Measurements from ENCODE around the gene PGAP6. TPM values are rescaled to one million over a fixed set of nuclear protein-coding genes. Genes with fewer than 3 reads are reported as not detected.
"Not testable (repeated sequence)": the region's sequence is repeated elsewhere in the genome, so short reads cannot be mapped to it uniquely, and the experiment has no call there.

The PGAP6 gene
- total RNA-seq, 1 donor from 2014 or later = 102 TPM

DNA sequence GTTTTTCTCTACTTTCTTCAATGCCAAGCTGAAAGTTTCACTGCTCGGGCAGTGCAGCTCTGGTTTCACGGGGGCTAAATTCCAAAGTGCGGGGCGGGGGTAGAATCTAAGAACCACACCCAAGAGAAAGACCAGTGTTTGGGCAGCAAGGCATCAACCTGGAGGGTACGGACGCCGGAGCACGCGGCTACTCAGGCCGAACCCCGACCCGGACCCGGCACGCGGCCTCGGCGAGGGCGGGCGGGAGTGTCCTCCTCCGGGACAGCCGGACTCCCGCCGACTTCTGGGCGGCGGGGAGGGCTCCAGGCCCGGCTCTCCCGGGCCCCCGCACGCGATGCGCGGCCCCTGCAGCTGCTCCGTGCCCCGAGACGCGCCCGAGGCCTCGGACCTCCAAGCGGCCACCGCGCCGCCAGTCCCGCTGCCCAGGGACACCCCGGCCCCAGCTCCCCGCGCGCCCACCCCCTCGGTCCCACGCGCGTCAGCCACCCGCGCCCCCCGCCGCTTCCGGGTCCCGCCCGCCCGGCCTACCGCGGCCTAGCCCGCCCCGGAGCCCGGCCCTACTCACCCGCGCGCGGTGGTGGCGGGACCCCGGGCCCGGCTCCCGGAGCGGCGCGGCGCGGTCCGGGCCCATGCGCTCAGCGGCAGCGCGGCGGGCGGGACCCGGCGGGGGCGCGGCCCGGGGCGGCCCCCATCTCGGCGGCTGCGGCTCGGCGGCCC, 29.8 kb downstream of the PGAP6 start:
- DNase-seq (ENCODE audit: low read depth, low spot score) = no peak

DNA sequence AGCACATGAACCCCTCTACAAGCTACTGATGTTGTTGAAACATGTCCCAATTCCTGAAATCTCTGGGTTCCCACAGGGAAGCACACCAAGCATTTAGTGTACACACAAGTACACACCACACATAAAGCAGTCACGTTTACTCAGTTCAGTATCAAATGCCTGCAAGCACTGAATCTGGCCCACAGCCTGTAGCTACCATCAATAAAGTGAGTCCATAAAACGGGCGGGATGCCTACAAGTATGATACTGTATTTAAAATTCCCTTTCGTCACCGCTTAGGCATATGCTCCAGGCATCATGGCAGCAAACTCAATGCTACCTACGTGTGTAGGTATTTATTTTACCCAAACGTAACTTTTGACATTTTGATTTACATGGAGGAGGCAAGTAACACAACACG, 31.6 kb downstream of the PGAP6 start:
- DNase-seq (ENCODE audit: low read depth, low spot score) = no peak

DNA sequence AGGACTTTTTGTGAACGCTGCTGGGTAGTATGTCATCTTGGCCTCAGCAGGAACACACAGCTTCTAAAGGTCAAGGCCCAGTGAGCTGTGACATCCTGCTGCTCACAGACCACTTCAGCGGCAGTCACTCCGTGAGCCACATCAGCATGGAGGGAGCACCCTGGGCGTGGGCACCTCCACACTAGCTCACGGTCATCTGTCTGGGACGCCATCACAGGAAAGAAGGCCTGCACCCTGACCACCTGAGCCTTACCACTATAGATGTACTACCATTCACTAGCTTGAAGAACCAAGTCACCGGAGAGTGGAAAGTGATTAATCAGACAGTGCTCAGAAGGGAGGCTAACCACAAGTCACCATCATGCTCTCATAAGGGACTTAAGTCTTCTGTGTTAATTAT, 32.6 kb downstream of the PGAP6 start:
- no peak for DNase-seq (ENCODE audit: low read depth, low spot score)

DNA sequence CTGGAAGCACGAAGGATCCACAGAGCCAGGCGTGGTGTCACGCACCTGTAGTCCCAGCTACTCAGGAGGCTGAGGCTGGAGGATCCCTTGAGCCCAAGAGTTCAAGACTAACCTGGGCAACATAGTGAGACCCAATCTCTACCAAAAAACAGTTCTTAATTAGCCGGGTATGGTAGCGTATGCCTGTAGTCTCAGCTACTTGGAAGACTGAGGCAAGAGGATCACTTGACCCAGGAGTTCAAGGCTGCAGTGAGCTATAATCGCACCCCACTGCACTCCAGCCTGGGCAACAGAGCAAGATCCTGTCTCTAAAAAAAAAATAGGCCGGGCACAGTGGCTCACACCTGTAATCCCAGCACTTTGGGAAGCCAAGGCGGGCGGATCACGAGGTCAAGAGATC, 33.3 kb downstream of the PGAP6 start:
- not testable (repeated sequence) for DNase-seq (ENCODE audit: low read depth, low spot score)

DNA sequence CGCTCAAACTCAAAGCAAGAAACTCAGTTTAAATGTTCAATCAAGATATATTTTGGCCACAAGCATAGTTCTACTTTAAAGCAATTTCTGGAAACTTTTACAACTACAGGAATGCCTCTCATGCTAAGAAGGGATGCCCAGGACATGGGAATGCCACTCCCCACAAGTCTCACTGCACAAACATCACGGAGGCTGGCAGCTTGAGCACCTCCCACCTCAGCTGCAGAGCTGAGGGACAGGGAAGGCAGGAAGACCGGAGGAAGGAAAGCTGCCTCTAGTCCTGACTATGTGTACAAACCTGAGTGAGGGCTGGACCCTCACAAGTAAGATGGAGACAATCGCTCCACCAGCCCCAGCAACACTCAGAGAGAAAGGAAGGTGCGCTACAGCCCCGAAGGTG, 34.6 kb downstream of the PGAP6 start:
- DNase-seq (ENCODE audit: low read depth, low spot score) = no peak

DNA sequence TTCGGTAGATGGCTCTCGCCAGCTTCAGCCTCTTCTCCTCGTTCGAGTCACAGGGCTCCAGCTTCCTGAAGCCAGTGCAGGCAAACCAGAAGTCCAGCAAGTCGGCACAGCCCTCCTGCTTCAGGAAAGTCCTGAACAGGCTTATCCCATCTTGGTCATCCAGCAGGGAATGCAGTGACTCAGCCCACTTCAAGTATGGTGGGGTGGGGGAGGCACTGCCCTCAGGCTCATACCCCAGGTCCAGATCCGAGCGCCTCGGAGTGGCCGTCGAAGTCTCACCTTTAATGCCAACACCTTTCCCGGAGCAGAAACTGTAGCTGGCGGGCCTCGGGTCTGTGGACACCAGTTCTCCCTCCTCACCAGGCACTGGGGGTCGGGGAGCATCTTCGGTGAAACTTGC, 35.2 kb downstream of the PGAP6 start:
- no peak for DNase-seq (ENCODE audit: low read depth, low spot score)

DNA sequence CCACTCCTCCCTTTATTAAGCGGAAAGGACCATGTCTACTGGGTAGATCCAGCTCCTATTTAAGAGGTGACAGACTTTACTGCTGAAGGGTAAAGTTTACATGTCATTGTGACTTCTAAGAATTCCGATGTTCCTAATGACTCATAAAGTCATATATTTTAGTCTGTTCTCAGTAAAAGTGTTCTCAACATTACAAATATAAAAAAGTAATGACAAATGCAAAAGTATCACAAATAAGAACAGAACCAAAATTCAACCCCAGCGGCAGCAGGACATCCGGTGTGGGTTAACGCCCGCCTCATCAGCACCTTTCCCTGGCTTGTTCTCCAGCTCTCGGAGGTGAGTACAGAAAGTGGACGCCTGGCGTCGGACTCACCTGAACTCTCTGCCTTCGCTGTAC, 36.0 kb downstream of the PGAP6 start:
- no peak for DNase-seq (ENCODE audit: low read depth, low spot score)

DNA sequence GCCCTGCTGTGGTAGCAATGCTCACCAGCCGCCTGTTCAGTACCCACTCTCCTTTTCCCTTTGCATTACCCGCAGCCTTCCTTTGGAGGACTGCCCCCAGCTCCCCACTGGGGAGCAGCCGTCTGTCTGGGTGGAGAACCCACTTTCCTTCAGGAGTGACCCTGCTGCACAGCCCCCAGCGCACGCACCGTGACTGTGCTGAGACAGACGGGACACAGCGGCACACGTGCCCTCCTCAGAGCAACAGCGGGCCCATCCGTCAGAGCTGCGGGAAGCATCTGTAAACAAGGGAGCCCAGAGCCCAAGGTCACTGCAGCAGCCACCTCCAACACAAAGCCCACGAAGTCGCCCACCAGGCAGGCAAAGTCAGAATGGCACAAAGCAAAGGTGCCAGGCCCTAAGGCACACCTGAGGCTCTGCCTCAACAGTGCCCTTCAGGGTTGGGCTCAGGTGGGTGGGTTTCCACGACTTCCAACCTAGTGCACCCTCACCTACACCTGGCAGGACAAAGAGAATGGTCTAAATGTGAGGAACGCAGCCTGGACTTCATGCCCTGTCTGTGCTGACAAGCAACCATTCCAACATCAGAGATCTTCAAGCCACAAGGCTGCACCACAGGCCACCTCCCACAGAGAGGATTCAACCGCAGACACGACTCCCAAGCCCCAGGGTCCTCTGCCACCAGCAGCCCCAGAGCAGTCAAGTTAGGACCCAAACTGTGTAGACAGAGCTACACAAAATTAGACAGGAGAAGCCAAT, 39.1 kb downstream of the PGAP6 start:
- DNase-seq (ENCODE audit: low read depth, low spot score) = no peak

DNA sequence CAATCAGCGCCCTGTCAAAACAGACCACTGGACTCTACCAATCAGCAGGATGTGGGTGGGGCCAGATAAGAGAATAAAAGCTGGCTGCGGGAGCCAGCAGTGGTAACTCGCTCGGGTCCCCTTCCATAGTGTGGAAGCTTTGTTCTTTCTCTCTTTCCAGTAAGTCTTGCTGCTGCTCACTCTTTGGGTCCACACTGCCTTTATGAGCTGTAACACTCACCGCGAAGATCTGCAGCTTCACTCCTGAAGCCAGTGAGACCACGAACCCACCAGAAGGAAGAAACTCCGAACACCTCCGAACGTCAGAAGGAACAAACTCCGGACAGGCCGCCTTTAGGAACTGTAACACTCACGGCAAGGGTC, 39.8 kb downstream of the PGAP6 start:
- not testable (repeated sequence) for DNase-seq (ENCODE audit: low read depth, low spot score)

DNA sequence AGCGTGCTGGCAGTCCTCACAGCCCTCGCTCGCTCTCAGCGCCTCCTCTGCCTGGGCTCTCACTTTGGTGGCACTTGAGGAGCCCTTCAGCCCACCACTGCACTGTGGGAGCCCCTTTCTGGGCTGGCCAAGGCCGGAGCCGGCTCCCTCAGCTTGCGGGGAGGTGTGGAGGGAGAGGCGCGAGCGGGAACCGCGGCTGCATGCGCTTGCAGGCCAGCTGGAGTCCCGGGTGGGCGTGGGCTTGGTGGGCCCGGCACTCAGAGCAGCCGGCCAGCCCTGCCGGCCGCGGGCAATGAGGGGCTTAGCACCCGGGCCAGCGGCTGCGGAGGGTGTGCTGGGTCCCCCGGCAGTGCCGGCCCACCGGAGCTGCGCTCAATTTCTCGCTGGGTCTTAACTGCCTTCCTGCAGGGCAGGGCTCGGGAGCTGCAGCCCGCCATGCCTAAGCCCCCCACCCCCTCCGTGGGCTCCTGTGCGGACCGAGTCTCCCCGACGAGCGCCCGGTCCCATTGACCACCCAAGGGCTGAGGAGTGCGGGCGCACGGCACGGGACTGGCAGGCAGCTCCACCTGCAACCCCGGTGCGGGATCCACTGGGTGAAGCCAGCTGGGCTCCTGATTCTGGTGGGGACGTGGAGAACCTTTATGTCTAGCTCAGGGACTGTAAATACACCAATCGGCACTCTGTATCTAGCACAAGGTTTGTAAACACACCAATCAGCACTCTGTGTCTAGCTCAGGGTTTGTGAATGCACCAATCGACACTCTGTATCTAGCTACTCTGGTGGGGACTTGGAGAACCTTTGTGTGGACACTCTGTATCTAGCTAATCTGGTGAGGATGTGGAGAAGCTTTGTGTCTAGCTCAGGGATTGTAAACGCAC, 40.4 kb downstream of the PGAP6 start:
- not testable (repeated sequence) for DNase-seq (ENCODE audit: low read depth, low spot score)

DNA sequence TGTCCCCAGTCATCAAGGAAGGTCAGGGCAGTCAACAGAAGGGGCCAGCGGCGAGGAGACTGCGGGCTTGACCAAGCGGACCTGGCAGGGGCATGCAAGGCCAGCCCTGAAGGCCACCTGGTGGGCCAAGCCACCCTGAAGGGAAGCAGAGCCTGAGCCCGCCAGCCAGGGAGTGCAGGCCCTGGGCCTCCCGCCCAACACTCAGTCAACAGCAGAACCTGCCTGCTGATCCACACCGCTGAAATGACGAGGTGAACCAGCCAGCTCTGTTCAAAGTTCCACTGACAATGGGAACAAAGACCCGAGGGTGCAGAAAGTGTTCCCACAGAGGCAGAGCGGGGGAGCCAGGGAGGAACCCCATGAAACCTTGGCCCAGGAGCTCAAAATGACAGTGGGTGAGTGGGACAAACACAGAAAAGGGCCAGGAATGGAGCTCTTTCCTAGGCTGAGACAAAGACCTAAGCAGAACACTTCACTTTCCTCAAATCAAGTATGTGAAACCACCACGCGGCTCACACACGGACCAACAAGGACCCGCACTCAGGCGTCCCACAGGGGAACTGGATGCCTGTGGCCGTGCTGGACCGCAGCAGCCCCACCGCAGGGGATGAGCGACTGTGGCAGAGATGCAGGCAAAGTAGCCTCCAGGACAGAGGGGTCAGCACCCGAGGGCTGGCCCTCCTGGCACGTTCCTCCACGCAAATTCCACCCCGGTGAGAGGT, 41.2 kb downstream of the PGAP6 start:
- no peak for DNase-seq (ENCODE audit: low read depth, low spot score)

DNA sequence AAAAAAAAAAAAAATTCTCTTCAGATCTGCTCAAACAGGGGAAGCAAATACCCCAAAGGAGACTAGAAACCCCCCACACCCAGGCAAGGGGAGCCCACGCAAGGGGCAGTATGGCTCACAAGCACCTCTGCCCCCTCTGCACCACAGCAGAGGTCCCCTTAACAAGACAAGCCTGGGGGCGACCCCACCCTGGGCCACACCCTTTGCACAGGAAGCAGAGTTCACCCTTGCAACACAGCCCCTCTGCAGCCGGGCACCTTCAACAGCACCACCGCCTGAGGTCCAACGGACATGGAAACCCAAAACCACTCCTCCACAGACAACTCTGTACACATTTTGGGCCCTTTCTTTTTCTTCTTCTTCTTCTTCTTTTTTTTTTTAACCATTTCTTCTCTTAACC, 42.1 kb downstream of the PGAP6 start:
- DNase-seq (ENCODE audit: low read depth, low spot score) = no peak

DNA sequence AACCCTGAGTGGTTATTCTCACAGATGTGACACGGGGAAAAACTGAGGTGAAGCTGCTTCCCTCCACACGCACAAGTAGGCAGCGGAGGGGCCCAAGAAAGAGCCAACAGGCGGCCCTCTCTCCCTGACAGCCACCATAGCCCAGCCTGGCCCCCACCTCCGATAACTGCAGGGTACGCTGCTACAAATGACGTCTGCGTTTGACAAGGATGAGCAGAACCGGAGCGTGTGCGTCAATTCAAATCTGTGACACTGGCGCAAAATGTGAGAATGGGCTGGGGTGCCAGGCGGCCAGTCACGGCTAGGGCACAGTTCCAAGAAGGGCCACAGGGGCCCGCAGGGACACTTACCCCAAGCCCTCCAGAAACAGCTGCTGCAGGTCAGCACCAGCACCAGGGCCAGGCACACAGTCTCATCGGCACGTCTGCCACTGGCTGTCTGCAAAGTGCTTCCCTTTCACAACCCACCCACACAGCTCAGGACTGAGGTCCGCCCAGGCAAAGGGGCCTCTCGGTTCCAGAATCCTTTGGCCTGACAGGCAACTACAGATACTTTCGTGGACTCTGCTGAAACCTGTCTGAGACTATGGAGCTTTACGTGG, 43.7 kb downstream of the PGAP6 start:
- DNase-seq (ENCODE audit: low read depth, low spot score) = no peak

DNA sequence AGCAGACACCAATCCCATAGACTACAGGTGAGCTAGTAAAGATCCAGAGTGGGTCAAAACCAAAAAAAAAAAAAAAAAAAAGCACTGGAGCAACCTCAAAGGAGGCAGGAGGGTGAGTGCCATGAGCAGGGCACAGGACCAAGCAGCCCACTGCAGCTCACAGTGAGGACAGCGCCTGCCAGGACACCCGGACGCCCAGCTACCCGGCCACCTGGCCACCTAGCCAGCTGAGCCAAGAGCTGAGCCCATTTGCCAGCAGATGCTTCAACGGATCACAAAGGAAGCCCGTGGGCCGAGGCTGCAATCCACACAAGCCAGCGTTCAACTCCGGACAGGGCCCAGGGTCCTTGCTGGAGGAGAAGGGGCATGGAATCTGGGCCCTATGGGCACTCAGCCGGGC, 44.3 kb downstream of the PGAP6 start:
- no peak for DNase-seq (ENCODE audit: low read depth, low spot score)

DNA sequence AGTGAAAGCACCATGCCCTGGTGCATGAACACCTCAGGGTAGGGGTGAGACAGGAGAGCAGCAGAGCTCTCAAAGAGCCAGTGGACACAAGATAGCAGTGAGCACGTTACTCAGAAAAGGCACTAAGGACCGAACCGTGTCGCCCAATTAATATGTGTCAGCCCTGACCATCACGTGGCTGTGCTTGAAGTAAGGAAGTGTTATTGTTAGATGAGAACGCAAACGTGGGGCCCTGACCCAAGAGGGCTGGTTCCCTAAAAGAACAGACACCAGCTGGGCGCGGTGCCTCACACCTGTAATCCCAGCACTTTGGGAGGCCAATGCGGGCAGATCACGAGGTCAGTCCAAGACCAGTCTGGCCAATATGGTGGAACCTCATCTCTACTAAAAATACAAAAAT, 45.5 kb downstream of the PGAP6 start:
- DNase-seq (ENCODE audit: low read depth, low spot score) = no peak

DNA sequence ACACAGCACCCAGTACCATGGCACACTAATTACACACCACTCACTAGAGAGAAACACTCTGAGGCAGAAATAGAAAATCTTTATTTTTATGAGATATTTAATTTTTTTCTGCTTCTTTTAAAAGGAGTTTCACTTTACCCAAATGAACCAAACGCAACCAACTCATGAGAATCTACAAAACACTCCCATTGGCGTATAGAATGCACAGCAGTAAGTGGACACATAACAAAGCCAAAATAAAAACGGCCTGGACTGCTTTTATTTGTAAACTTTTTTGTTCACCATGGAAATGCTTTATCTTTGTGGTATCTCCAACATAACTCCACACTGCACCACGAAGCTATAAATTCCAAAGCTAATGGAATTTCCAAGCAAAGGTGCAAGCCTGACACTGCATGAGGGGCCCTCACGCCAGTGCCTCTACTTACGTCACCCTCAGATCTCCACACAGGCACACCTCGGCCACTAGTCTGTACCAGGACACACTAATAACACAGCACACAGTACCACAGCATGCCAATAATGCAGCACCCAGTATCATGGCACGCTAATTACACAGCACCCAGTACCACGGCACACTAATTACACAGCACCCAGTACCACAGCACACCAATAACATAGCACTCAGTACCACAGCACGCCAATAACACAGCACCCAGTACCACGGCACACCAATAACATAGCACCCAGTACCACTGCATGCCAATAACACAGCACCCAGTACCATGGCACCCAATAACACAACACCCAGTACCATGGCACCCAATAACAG, 46.7 kb downstream of the PGAP6 start:
- not testable (repeated sequence) for DNase-seq (ENCODE audit: low read depth, low spot score)

DNA sequence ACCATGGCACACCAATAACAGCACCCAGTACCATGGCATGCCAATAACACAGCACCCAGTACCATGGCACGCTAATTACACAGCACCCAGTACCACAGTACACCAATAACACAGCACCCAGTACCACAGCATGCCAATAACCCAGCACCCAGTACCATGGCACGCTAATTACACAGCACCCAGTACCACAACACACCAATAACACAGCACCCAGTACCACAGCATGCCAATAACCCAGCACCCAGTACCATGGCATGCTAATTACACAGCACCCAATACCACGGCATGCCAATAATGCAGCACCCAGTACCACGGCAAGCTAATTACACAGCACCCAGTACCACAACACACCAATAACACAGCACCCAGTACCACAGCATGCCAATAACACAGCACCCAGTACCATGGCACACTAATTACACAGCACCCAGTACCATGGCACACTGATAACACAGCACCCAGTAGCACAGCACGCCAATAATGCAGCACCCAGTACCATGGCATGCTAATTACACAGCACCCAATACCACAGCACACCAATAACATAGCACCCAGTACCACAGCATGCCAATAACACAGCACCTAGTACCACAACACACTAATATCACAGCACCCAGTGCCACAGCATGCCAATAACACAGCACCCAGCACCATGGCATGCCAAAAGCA, 47.5 kb downstream of the PGAP6 start:
- not testable (repeated sequence) for DNase-seq (ENCODE audit: low read depth, low spot score)

DNA sequence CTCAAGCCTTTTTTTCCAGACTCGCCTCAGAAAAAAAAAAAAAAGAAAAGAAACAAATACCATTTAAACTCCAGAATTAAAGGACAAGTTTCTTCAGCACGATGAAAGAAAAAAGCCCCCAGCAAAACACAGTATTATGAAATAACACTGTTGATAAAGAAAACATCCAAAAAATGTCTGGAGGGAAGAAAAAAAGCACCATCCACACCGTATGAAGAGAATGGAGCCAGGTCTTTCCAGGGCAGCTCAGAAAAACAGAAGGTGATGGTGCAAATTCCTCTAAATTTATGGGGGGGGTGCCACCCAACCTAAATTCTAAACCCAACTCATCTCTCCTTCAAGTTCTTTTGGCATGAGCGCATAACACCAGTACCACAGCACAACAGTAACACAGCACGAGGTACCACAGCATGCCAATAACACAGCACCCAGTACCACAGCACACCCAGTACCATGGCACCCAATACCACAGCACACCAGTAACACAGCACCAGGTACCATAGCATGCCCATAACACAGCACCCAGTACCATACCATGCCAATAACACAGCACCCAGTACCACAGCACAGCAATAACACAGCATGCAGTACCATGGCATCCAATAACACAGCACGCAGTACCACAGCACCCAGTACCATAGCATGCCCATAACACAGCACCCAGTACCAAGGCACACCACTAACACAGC, 48.2 kb downstream of the PGAP6 start:
- no peak for DNase-seq (ENCODE audit: low read depth, low spot score)

DNA sequence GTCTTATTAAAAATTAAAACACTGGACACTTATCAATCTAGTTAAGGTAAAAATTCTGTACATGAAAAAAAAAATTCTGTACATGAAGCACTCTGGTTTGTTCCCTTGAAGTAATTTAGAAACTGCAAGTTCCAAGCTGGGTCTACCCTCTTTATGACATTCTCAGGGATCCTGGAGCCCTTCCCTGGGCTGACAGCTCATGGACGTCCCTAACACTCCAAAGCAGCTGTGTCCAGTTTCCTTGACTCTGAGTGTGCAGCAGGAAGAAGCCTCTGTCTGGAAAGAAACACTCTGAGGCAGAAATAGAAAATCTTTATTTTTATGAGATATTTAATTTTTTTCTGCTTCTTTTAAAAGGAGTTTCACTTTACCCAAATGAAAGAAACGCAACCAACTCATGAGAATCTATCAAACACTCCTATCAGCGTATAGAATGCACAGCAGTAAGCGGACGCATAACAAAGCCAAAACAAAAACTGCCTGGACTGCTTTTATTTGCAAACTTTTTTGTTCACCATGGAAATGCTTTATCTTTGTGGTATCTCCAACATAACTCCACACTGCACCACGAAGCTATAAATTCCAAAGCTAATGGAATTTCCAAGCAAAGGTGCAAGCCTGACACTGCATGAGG, 50.5 kb downstream of the PGAP6 start:
- not testable (repeated sequence) for DNase-seq (ENCODE audit: low read depth, low spot score)
